Myometrial cell (primary cell): ENCODE measurements around the gene TEX101. TPM values are rescaled to one million over a fixed set of nuclear protein-coding genes. Genes with fewer than 3 reads are reported as not detected.

Experiments
- total RNA-seq: library from RNA; depleted of rRNA; stranded (reverse); fragments of >200 nt; gene quantifications from 2 replicates; pipeline ENCODE4 v1.2.3, GENCODE V29; 2015

TEX101 gene
- not detected in 2 replicates for total RNA-seq

GRCh38 chr19:43414554-43414953, at the start of gene TEX101:
TEX101 (plus strand) TSS chr19:43414890; CDS start chr19:43415920, 1,030 bp downstream.

GRCh38 chr19:43465468-43466120, 50.9 kb downstream of the TEX101 start, which contains the start of gene LYPD3:
LYPD3 (minus strand) TSS chr19:43465608; CDS start chr19:43465571, 37 bp downstream.

Other genes starting within 250 kb of the TEX101 start
- 6.7 and 7.8 TPM in 2 replicates for gene PSG5, start 228.4 kb upstream of the TEX101 start, total RNA-seq
- gene PSG4, start 209.3 kb upstream of the TEX101 start, total RNA-seq, result 1.1 and 2.0 TPM in 2 replicates
- gene PSG9, start 145.4 kb upstream of the TEX101 start, total RNA-seq, result 1.4 and 5.2 TPM in 2 replicates
- 0.29 TPM in 1 of 2 replicates, not detected in the other for gene CD177, start 61.2 kb upstream of the TEX101 start, total RNA-seq
- 0.18 TPM in 1 of 2 replicates, not detected in the other for gene LYPD3, start 50.7 kb downstream of the TEX101 start, total RNA-seq
- gene PHLDB3, start 89.9 kb downstream of the TEX101 start, total RNA-seq, result 4.0 and 15.2 TPM in 2 replicates
- 74.8 and 85.9 TPM in 2 replicates for gene ETHE1, start 112.3 kb downstream of the TEX101 start, total RNA-seq
- gene ZNF575, start 118.3 kb downstream of the TEX101 start, total RNA-seq, result not detected in 2 replicates
- 42.4 and 50.7 TPM in 2 replicates for gene XRCC1, start 160.6 kb downstream of the TEX101 start, total RNA-seq
- gene PINLYP, start 160.9 kb downstream of the TEX101 start, total RNA-seq, result 11.3 and 19.6 TPM in 2 replicates
- 5.2 and 7.4 TPM in 2 replicates for gene IRGQ, start 181.2 kb downstream of the TEX101 start, total RNA-seq
- gene ZNF576, start 181.7 kb downstream of the TEX101 start, total RNA-seq, result 9.6 and 14.1 TPM in 2 replicates
- not detected in 2 replicates for gene SRRM5, start 197.2 kb downstream of the TEX101 start, total RNA-seq
- gene ZNF428, start 204.7 kb downstream of the TEX101 start, total RNA-seq, result 27.7 and 40.1 TPM in 2 replicates
- gene CADM4, start 225.0 kb downstream of the TEX101 start, total RNA-seq, result 2.6 and 3.5 TPM in 2 replicates